SK-N-SH treated with all-trans-retinoic acid at 6 μM for 48 hours (cell line): ENCODE results near the gene FAM217B.

ENCODE experiments used
- ATAC-seq: fragments of 200-7000 bp; cut with Tn5 transposase; 3 replicates; pipeline ENCODE4 v1.9.1; 2020; ENCODE audit warnings: mild to moderate bottlenecking, moderate library complexity
- ARNTL ChIP-seq: fragments of 450-650 bp; formaldehyde crosslinking; IDR thresholded peaks from 2 replicates; pipeline ENCODE4 v1.5.0; 2020; ENCODE audit warnings: low read depth, mild to moderate bottlenecking, moderate library complexity, borderline replicate concordance
- BACH2 ChIP-seq: fragments of 250-450 bp; sonication (Bioruptor Pico); IDR thresholded peaks from 2 replicates; pipeline ENCODE4 v1.9.0; 2021; ENCODE audit warnings: mild to moderate bottlenecking, borderline replicate concordance
- CSRNP3 ChIP-seq: fragments of 250-450 bp; sonication (Bioruptor Pico); IDR thresholded peaks from 2 replicates; pipeline ENCODE4 v1.5.1; 2021; ENCODE audit warnings: mild to moderate bottlenecking, moderate library complexity
- GLIS3 ChIP-seq: fragments of 250-450 bp; sonication (Bioruptor Pico); IDR thresholded peaks from 2 replicates; pipeline ENCODE4 v1.5.0; 2020; ENCODE audit warnings: mild to moderate bottlenecking, moderate library complexity
- ISL1 ChIP-seq: fragments of 250-450 bp; sonication (Bioruptor Pico); IDR thresholded peaks from 2 replicates; pipeline ENCODE4 v2.1.2; 2022; ENCODE audit warnings: mild to moderate bottlenecking, moderate library complexity
- OSR1 ChIP-seq: fragments of 250-450 bp; sonication (Bioruptor Pico); IDR thresholded peaks from 2 replicates; pipeline ENCODE4 v1.8.0; 2022; ENCODE audit warnings: moderate library complexity, mild to moderate bottlenecking, inconsistent platforms
- PPARA ChIP-seq: fragments of 250-450 bp; sonication (Bioruptor Pico); IDR thresholded peaks from 2 replicates; pipeline ENCODE4 v1.5.0; 2020; ENCODE audit warnings: mild to moderate bottlenecking, borderline replicate concordance
- RARB ChIP-seq: fragments of 250-450 bp; sonication (Bioruptor Pico); IDR thresholded peaks from 2 replicates; pipeline ENCODE4 v1.8.0; 2021; ENCODE audit warnings: mild to moderate bottlenecking, moderate library complexity
- SNAI2 ChIP-seq: fragments of 250-450 bp; sonication (Bioruptor Pico); IDR thresholded peaks from 2 replicates; pipeline ENCODE4 v1.5.0; 2020; ENCODE audit warnings: mild to moderate bottlenecking, moderate library complexity
- TCF4 ChIP-seq: fragments of 250-450 bp; sonication (Bioruptor Pico); IDR thresholded peaks from 2 replicates; pipeline ENCODE4 v1.8.0; 2021; ENCODE audit warnings: mild to moderate bottlenecking, moderate library complexity, borderline replicate concordance
- TOX ChIP-seq: fragments of 250-450 bp; sonication (Bioruptor Pico); IDR thresholded peaks from 2 replicates; pipeline ENCODE4 v1.8.0; 2021; ENCODE audit warnings: mild to moderate bottlenecking, moderate library complexity, borderline replicate concordance
- ZFP3 ChIP-seq: fragments of 250-450 bp; sonication (Bioruptor Pico); IDR thresholded peaks from 2 replicates; pipeline ENCODE4 v1.5.0; 2020; ENCODE audit warnings: mild to moderate bottlenecking, moderate library complexity
- ZFP30 ChIP-seq: fragments of 450-650 bp; formaldehyde crosslinking; IDR thresholded peaks from 2 replicates; pipeline ENCODE4 v1.5.0; 2022; ENCODE audit warnings: mild to moderate bottlenecking, moderate library complexity
- ZNF70 ChIP-seq: fragments of 450-650 bp; formaldehyde crosslinking; IDR thresholded peaks from 2 replicates; pipeline ENCODE4 v1.5.0; 2020; ENCODE audit warnings: mild to moderate bottlenecking, moderate library complexity
- TF ChIP-seq, protein P1 (sequence below): fragments of 250-450 bp; sonication (Bioruptor Pico); IDR thresholded peaks from 2 replicates; pipeline ENCODE4 v1.8.0; 2021; ENCODE audit warnings: low read depth, mild to moderate bottlenecking, moderate library complexity, borderline replicate concordance
- TF ChIP-seq, protein P2 (sequence below): fragments of 250-450 bp; sonication (Bioruptor Pico); IDR thresholded peaks from 2 replicates; pipeline ENCODE4 v1.5.0; 2020; ENCODE audit warnings: mild to moderate bottlenecking, moderate library complexity
- TF ChIP-seq, protein P3 (sequence below): fragments of 250-450 bp; sonication (Bioruptor Pico); IDR thresholded peaks from 2 replicates; pipeline ENCODE4 v1.5.1; 2020; ENCODE audit warnings: low read depth, mild to moderate bottlenecking, moderate library complexity
- TF ChIP-seq, protein P4 (sequence below): fragments of 250-450 bp; sonication (Bioruptor Pico); IDR thresholded peaks from 2 replicates; pipeline ENCODE4 v1.8.0; 2020; ENCODE audit warnings: mild to moderate bottlenecking, moderate library complexity, borderline replicate concordance

The FAM217B gene

DNA sequence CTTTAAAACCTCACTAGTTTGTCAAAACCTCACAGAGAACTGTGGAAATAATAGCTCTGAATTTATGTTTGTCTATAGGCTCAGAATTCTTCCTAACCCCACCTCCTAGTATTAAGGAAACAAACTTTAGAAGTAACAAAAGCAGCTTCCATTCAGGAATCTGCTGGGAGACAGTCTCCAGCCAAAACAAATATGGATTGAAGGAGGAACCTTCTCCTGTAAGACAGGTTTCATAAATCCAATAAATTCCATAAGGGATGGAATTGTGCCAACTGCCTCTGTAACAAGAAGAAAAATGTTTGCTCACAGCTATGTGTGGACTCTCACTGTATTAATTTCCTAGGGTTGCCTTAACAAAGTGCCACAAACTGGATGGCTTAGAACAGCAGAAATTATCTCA is 14.3 kb upstream of the FAM217B start:
- TF ChIP-seq, protein P1, sequence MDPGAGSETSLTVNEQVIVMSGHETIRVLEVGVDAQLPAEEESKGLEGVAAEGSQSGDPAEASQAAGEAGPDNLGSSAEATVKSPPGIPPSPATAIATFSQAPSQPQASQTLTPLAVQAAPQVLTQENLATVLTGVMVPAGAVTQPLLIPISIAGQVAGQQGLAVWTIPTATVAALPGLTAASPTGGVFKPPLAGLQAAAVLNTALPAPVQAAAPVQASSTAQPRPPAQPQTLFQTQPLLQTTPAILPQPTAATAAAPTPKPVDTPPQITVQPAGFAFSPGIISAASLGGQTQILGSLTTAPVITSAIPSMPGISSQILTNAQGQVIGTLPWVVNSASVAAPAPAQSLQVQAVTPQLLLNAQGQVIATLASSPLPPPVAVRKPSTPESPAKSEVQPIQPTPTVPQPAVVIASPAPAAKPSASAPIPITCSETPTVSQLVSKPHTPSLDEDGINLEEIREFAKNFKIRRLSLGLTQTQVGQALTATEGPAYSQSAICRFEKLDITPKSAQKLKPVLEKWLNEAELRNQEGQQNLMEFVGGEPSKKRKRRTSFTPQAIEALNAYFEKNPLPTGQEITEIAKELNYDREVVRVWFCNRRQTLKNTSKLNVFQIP = no peak
- TF ChIP-seq ISL1 = peak; percentile 29; the same call in 1 of the 2 replicates
- peak; percentile 54 for ATAC-seq

- ATAC-seq = no peak
- TF ChIP-seq ZNF70 (CRISPR knock-in tag) = no peak
- no peak for TF ChIP-seq RARB (CRISPR knock-in tag)
- no peak for TF ChIP-seq TOX (CRISPR knock-in tag)
- TF ChIP-seq, protein P2, sequence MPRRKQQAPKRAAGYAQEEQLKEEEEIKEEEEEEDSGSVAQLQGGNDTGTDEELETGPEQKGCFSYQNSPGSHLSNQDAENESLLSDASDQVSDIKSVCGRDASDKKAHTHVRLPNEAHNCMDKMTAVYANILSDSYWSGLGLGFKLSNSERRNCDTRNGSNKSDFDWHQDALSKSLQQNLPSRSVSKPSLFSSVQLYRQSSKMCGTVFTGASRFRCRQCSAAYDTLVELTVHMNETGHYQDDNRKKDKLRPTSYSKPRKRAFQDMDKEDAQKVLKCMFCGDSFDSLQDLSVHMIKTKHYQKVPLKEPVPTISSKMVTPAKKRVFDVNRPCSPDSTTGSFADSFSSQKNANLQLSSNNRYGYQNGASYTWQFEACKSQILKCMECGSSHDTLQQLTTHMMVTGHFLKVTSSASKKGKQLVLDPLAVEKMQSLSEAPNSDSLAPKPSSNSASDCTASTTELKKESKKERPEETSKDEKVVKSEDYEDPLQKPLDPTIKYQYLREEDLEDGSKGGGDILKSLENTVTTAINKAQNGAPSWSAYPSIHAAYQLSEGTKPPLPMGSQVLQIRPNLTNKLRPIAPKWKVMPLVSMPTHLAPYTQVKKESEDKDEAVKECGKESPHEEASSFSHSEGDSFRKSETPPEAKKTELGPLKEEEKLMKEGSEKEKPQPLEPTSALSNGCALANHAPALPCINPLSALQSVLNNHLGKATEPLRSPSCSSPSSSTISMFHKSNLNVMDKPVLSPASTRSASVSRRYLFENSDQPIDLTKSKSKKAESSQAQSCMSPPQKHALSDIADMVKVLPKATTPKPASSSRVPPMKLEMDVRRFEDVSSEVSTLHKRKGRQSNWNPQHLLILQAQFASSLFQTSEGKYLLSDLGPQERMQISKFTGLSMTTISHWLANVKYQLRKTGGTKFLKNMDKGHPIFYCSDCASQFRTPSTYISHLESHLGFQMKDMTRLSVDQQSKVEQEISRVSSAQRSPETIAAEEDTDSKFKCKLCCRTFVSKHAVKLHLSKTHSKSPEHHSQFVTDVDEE (CRISPR knock-in tag) = no peak
- no peak for TF ChIP-seq ARNTL
- no peak for TF ChIP-seq OSR1 (CRISPR knock-in tag)
- TF ChIP-seq, protein P3, sequence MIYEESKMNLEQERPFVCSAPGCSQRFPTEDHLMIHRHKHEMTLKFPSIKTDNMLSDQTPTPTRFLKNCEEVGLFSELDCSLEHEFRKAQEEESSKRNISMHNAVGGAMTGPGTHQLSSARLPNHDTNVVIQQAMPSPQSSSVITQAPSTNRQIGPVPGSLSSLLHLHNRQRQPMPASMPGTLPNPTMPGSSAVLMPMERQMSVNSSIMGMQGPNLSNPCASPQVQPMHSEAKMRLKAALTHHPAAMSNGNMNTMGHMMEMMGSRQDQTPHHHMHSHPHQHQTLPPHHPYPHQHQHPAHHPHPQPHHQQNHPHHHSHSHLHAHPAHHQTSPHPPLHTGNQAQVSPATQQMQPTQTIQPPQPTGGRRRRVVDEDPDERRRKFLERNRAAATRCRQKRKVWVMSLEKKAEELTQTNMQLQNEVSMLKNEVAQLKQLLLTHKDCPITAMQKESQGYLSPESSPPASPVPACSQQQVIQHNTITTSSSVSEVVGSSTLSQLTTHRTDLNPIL (CRISPR knock-in tag) = no peak
- no peak for TF ChIP-seq ZFP30
- TF ChIP-seq SNAI2 = no peak
- no peak for TF ChIP-seq TCF4 (CRISPR knock-in tag)
- TF ChIP-seq, protein P1 = no peak
- TF ChIP-seq ISL1 = no peak
- TF ChIP-seq GLIS3 (CRISPR knock-in tag) = no peak
- no peak for TF ChIP-seq ZFP3 (CRISPR knock-in tag)
- TF ChIP-seq PPARA (CRISPR knock-in tag) = no peak
- TF ChIP-seq BACH2 = no peak
- no peak for TF ChIP-seq CSRNP3
- TF ChIP-seq, protein P4, sequence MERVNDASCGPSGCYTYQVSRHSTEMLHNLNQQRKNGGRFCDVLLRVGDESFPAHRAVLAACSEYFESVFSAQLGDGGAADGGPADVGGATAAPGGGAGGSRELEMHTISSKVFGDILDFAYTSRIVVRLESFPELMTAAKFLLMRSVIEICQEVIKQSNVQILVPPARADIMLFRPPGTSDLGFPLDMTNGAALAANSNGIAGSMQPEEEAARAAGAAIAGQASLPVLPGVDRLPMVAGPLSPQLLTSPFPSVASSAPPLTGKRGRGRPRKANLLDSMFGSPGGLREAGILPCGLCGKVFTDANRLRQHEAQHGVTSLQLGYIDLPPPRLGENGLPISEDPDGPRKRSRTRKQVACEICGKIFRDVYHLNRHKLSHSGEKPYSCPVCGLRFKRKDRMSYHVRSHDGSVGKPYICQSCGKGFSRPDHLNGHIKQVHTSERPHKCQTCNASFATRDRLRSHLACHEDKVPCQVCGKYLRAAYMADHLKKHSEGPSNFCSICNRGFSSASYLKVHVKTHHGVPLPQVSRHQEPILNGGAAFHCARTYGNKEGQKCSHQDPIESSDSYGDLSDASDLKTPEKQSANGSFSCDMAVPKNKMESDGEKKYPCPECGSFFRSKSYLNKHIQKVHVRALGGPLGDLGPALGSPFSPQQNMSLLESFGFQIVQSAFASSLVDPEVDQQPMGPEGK (CRISPR knock-in tag) = no peak
- TF ChIP-seq, all 23 proteins: peak for 0
Observed at GRCh38 chr20:59931511-59932312, 8.5 kb upstream of the FAM217B start.

DNA sequence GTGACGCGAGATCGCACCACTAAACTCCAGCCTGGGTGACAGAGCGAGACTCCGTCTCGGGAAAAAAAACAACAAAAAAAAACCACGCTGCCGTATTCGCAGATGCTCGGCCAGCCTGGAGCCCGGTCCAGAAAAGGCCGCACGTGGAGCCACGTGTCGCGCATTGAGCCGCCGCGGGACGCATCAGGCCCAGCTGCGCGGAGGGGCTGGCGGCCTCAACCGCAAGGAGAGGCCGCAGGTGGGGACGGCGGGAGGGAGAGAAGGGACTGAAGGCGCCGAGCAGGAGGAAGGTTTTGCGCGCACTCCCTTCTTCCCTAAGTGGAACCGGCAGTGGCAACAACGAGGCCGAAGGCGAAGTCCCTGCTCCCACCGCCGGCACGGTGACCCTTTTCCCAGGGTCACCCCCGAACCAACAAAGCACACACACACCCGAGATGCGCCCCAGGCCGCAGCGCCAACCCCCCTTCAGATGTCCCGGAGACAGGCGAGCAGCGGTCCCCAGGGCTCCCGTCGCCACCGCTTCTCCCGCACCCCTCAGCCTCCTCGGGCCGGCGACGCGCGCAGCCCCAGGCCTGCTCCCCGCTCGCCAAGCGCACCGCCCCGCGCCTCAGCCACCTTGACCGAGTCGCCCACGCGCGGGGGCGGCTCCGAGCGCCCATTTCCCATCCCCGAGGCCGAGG is 7.4 kb upstream of the FAM217B start:
- no peak for ATAC-seq
- TF ChIP-seq ARNTL = no peak
- TF ChIP-seq TOX (CRISPR knock-in tag) = no peak
- TF ChIP-seq, protein P1 = no peak
- TF ChIP-seq ISL1 = no peak
- TF ChIP-seq BACH2 = no peak
- TF ChIP-seq, protein P4 (CRISPR knock-in tag) = no peak
